GM12875 (cell line): Measurements from ENCODE around the gene AURKAIP1.

Experiments used
- H3K4me3 ChIP-seq: one replicate; pipeline ENCODE4 v1.5.1; 2011; ENCODE audit warnings: low read depth, low read length, control low read depth
- TF ChIP-seq, protein P1 (sequence below): IDR thresholded peaks from 2 replicates; pipeline ENCODE4 v1.5.1; 2011; ENCODE audit warnings: low read depth, mild to moderate bottlenecking, control low read depth, inconsistent platforms, low read length, moderate library complexity, borderline replicate concordance; ENCODE audit not compliant: insufficient read depth

AURKAIP1 gene

DNA sequence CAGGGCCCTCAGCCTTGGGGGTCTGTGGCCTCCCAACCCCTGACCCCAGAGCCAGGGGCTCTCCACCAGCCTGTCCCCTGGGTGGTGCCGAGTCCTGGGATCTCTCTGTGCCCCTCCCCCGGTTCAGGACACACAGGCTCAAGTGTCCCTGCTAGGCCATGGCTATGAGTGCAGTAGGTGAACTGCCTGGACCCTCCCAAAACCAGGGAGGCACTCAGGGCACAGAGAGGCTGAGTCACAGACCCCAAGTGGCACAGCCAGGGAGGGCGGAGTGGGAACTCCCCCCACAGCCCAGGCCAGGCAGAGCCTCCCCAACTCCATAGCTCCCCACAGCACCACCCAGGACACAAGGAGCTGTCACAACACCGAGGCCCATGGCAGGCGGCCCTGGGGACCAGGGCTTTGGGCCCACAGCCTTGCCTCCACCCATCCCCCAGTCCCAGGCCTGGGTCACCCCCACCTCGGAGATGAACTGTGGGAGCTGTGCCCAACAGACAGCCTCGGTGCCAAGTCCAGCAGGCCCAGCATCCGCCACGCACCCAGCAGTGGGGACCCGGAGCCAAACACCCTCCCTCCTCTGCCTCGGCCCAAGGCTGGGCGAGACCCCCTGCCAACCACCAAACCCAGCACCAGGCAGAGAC is 29.0 kb downstream of the AURKAIP1 start:
- TF ChIP-seq, protein P1, sequence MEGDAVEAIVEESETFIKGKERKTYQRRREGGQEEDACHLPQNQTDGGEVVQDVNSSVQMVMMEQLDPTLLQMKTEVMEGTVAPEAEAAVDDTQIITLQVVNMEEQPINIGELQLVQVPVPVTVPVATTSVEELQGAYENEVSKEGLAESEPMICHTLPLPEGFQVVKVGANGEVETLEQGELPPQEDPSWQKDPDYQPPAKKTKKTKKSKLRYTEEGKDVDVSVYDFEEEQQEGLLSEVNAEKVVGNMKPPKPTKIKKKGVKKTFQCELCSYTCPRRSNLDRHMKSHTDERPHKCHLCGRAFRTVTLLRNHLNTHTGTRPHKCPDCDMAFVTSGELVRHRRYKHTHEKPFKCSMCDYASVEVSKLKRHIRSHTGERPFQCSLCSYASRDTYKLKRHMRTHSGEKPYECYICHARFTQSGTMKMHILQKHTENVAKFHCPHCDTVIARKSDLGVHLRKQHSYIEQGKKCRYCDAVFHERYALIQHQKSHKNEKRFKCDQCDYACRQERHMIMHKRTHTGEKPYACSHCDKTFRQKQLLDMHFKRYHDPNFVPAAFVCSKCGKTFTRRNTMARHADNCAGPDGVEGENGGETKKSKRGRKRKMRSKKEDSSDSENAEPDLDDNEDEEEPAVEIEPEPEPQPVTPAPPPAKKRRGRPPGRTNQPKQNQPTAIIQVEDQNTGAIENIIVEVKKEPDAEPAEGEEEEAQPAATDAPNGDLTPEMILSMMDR: no peak
- H3K4me3 ChIP-seq: no peak overlapping the region

DNA sequence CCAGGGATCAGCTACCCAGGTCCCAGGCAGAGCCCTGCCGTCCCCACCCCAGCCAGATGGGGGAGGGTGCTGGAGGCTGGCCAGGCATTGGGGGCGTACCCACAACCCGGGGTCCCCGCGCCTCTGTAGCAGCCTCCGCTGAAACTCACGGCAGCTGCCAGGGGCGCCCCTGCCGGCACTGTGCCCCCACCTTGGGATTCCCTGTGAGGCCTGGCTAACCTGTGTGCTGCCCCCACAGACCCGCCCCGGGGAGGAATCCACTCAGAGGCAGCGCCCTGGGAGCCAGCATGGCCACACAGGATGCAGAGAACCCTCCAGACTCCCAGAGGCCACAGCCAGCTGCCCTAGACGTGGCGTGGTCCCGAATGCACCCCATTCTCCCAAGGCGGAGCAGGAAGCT is 29.6 kb downstream of the AURKAIP1 start:
- TF ChIP-seq, protein P1: no peak
- H3K4me3 ChIP-seq: no peak overlapping the region

- no peak overlapping the region for H3K4me3 ChIP-seq
- TF ChIP-seq, protein P1: peak; percentile 17; the same call in 1 of the 2 replicates
Observed at GRCh38 chr1:1344655-1345361, 30.2 kb downstream of the AURKAIP1 start.

DNA sequence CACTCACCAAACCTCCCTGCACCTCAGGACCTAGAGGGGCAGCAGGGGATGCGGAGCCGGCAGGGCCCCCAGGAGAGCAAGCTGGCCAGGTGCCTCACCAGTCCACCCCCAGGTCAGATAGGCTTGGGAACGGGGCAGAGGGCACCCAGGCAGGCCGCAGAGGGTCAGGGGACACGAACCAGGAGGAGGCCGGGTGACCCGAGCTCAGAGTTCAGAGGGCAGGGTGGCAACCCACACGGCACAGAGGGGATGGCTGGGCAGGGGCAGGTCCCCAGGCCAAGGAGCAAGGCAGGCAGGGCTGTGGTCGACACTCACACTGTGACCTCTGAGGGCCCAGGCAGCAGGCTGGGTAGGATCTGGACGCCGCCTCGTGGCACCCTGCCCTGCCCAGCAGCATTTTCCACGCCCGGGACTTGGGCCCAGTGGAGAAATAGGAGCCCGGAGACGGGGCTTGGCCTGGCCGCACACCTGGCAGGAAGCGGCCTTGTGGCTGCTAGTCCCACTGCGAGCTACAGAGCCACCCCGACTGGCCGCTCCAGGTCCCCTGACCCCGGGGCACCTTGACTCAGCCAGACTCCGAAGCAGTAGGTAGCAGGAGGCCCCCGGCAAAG is 31.1 kb downstream of the AURKAIP1 start:
- TF ChIP-seq, protein P1: no peak
- H3K4me3 ChIP-seq: no peak overlapping the region

DNA sequence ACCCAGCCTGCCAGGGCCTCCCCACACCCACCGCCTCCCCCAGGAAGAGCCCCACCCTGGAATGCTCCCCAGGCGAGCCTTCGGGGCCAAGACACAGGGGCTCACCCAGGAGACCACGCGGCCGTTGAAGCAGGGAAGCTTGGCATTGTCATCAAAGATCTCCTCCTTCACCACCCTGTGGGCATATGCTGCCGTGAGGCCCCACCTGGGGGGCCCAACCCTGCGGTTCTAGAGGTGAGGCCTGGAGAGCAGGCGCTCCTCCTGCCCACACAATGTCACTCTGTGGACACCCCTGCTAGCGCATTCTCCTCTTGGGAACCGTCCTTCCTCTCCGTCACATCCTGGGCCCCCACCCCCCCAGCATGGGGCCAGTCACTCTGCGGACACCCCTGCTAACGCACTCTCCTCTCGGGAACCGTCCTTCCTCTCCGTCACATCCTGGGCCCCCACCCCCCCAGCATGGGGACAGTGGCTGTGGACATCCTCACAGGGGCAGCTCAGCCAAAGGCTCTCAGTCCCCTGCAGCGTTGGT is 32.4 kb downstream of the AURKAIP1 start:
- TF ChIP-seq, protein P1: no peak
- no peak overlapping the region for H3K4me3 ChIP-seq

DNA sequence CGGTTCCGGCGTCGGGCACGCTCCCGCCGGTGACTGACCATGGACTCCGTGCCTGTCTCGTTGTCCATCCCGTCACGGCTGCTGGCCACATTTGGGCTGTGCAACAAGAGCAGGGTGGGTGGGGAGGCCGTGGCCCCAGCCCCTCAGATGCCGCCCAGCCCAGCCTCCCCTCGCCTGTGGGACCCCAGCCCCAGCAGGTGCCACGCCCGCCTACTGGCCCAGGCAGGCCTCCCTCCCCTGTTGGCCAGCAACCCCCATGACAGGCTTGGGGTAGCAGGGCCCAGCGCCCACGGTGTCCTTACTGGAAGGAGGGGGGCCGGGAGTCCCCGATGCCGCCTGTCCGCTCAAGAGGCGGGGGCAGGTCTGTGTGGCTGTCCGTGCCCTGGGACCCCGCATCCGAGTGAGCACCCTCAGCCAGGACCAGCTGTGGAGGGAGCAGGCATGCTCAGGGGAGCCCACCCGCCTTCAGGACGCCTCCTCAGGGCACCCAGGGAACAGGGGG is 32.9 kb downstream of the AURKAIP1 start:
- TF ChIP-seq, protein P1: no peak
- no peak overlapping the region for H3K4me3 ChIP-seq
